Endothelial cell of umbilical vein (primary cell): ENCODE results near the gene MYADM. TPM values are rescaled to one million over a fixed set of nuclear protein-coding genes. Genes with fewer than 3 reads are reported as not detected.
A peak's percentile ranks its signal among the peaks of the same experiment; 100 is the strongest.

Source experiments
- BruUV-seq: library from RNA; stranded (reverse); fragments of 400-500 nt; replicated peaks from 2 replicates; lab custom pipeline; 2021; lab: Mats Ljungman, UMichigan
- CTCF ChIA-PET: fragments of 300-600, 350-600 bp; sonication (Branson Sonifier 250); formaldehyde crosslinking; loops from one replicate; lab custom pipeline; 2021; ENCODE audit warnings: antibody characterized with exemption, inconsistent platforms; lab: Charles Lee
- POLR2A ChIA-PET: fragments of 300-600, 350-600 bp; sonication (Branson Sonifier 250); formaldehyde crosslinking; loops from one replicate; lab custom pipeline; 2021; ENCODE audit warnings: antibody characterized with exemption, inconsistent platforms; lab: Charles Lee
- DNase-seq: peaks from one replicate; pipeline ENCODE4 v3.0.0-alpha.2; 2011; ENCODE audit warnings: low read depth, low spot score
- FAIRE-seq: peaks from 2 replicates; lab custom pipeline; 2011; peaks lifted over from hg19 to GRCh38; lab: Jason Lieb, UNC
- H2AFZ ChIP-seq: 2 replicates; pipeline ENCODE4 v1.6.0; 2012; ENCODE audit warnings: low read depth, low read length, control low read depth, inconsistent platforms
- H3K27ac ChIP-seq: 2 replicates; pipeline ENCODE4 v1.5.1; 2011; ENCODE audit warnings: low read depth, mild to moderate bottlenecking, control low read depth, low read length, moderate library complexity; ENCODE audit not compliant: insufficient read depth
- H3K27me3 ChIP-seq, 2 experiments: 2 replicates each; pipeline versions ENCODE4 v1.6.0 to v1.6.1; 2011; ENCODE audit warnings: low read length in 2 of 2, mixed read lengths in 1 of 2; ENCODE audit not compliant: control insufficient read depth in 2 of 2, insufficient read depth in 2 of 2
- H3K36me3 ChIP-seq, 2 experiments: 2 replicates in 1 of 2; 3 replicates in 1 of 2; pipeline ENCODE4 v1.5.1; 2011; ENCODE audit warnings: low read length in 2 of 2, mild to moderate bottlenecking in 1 of 2, moderate library complexity in 1 of 2; ENCODE audit not compliant: control insufficient read depth in 2 of 2, insufficient read depth in 2 of 2; ENCODE audit errors: extremely low read depth in 1 of 2
- H3K4me1 ChIP-seq: 3 replicates; pipeline ENCODE4 v1.5.1; 2011; ENCODE audit warnings: mild to moderate bottlenecking, low read length; ENCODE audit not compliant: control insufficient read depth, insufficient read depth; ENCODE audit errors: extremely low read depth
- H3K4me2 ChIP-seq: 2 replicates; pipeline ENCODE4 v1.6.1; 2011; ENCODE audit warnings: low read length, control low read depth, mixed read lengths; ENCODE audit not compliant: insufficient read depth
- H3K4me3 ChIP-seq, 3 experiments: fragments of 200-600 bp in 1 of 3; sonication (generic), shearing (Covaris generic) in 1 of 3; replicated peaks in 1 of 3; 2 replicates each; pipeline ENCODE4 v1.5.1; 2011 to 2016; ENCODE audit warnings: control low read depth in 3 of 3, low read length in 3 of 3, mild to moderate bottlenecking in 2 of 3, inconsistent platforms in 1 of 3, low read depth in 1 of 3, moderate library complexity in 1 of 3; ENCODE audit not compliant: insufficient read depth in 1 of 3
- H3K79me2 ChIP-seq: 2 replicates; pipeline ENCODE4 v1.6.0; 2012; ENCODE audit warnings: low read length, inconsistent platforms; ENCODE audit not compliant: control insufficient read depth, insufficient read depth
- H3K9ac ChIP-seq: replicated peaks from 2 replicates; pipeline ENCODE3; 2011; ENCODE audit warnings: low read length, control low read depth; ENCODE audit not compliant: insufficient read depth; ENCODE audit errors: extremely low read depth
- H3K9me1 ChIP-seq: replicated peaks from 3 replicates; pipeline ENCODE4 v1.6.0; 2011; ENCODE audit warnings: mild to moderate bottlenecking, low read length; ENCODE audit not compliant: control insufficient read depth, insufficient read depth; ENCODE audit errors: extremely low read depth
- H3K9me3 ChIP-seq: replicated peaks from 2 replicates; pipeline ENCODE4 v1.5.1; 2012; ENCODE audit warnings: low read length, inconsistent platforms; ENCODE audit not compliant: control insufficient read depth, insufficient read depth
- H4K20me1 ChIP-seq: replicated peaks from 2 replicates; pipeline ENCODE3; 2011; ENCODE audit warnings: mild to moderate bottlenecking, low read length; ENCODE audit not compliant: control insufficient read depth, insufficient read depth; ENCODE audit errors: extremely low read depth
- EZH2 ChIP-seq: IDR thresholded peaks from 2 replicates; pipeline ENCODE4 v1.6.1; 2012; ENCODE audit warnings: borderline replicate concordance, low read depth, mild to moderate bottlenecking, moderate library complexity, low read length, inconsistent platforms; ENCODE audit not compliant: severe bottlenecking
- FOS ChIP-seq: IDR thresholded peaks from 2 replicates; pipeline ENCODE4 v1.6.1; 2011; ENCODE audit warnings: mild to moderate bottlenecking, low read length, moderate library complexity, borderline replicate concordance; ENCODE audit not compliant: insufficient read depth
- GATA2 ChIP-seq: IDR thresholded peaks from 2 replicates; pipeline ENCODE4 v1.7.0; 2011; ENCODE audit warnings: low read depth, mild to moderate bottlenecking, moderate library complexity, mixed read lengths, low read length; ENCODE audit not compliant: insufficient read length, insufficient read depth
- JUN ChIP-seq: IDR thresholded peaks from 2 replicates; pipeline ENCODE4 v1.6.1; 2011; ENCODE audit warnings: borderline replicate concordance, low read depth; ENCODE audit not compliant: insufficient read length, insufficient read depth
- MAX ChIP-seq: IDR thresholded peaks from 2 replicates; pipeline ENCODE4 v1.6.1; 2011; ENCODE audit not compliant: insufficient read depth, insufficient read length
- dilution Hi-C: fragments of 300-500 bp; cut with MboI; formaldehyde crosslinking; loops from one replicate; pipeline ENCODE4 v1.15.0; 2019; ENCODE audit warnings: low sequenced_read_pairs; ENCODE audit not compliant: extremely low pct_ligation_motif_present
- intact Hi-C: fragments of 100-400 bp; cut with micrococcal nuclease; formaldehyde crosslinking; loops from one replicate; pipeline ENCODE4 v1.10.0; 2022
- polyA plus RNA-seq, 4 experiments: library from polyadenylated mRNA; depleted of rRNA in 3 of 4; stranded (reverse) in 3 of 4; unstranded in 1 of 4; fragments of >200 nt; gene quantifications; 2 replicates each; pipeline versions ENCODE4 v1.2.1 to v1.2.3, GENCODE V29; 2011 to 2012; ENCODE audit warnings: missing spikeins in 1 of 4
- total RNA-seq: library from RNA; stranded (reverse); gene quantifications from 2 replicates; pipeline ENCODE4 v1.2.3, GENCODE V29; 2021

Gene MYADM
- total and polyA plus RNA-seq, 2 donors (not counting 3 experiments of a cell fraction or from before 2014, with no cell fraction given) = 100 to 133 TPM

GRCh38 chr19:53900191-53900860, 32.6 kb downstream of the MYADM start:
- intact Hi-C loops (no loop called here), dilution Hi-C loops (no loop called here)
- H3K27me3 ChIP-seq = peaks cover 6 to 21% of the 10 kb centered on the region in 2 experiments
- H3K4me2 ChIP-seq = no peak overlapping the region
- H3K79me2 ChIP-seq = no peaks in the 10 kb centered on the region
- H3K9me3 ChIP-seq = no peaks in the 10 kb centered on the region
- no peak overlapping the region for H3K9ac ChIP-seq
- H3K4me3 ChIP-seq = no peak overlapping the region
- CTCF ChIA-PET = interaction anchor here (1.0 to 2.1 kb wide), 2 partner anchors 8 to 130 kb away, joined by 6 read pairs; no protein-coding TSS in a partner anchor
- H3K4me1 ChIP-seq = no peaks in the 10 kb centered on the region
- TF ChIP-seq JUN (no peak), GATA2 (no peak)
- FAIRE-seq (no peak), DNase-seq (no peak)
- POLR2A ChIA-PET = no interaction called here
- no peaks in the 10 kb centered on the region for H4K20me1 ChIP-seq
- no TSS peak for BruUV-seq
- H3K9me1 ChIP-seq = no peaks in the 10 kb centered on the region
- H2AFZ ChIP-seq = no peak overlapping the region
- no peak overlapping the region for H3K27ac ChIP-seq
- H3K36me3 ChIP-seq = no peaks in the 10 kb centered on the region

- Histone ChIP-seq H2AFZ (no peak overlapping the region), H3K4me1 (peaks cover under 1% of the 10 kb centered on the region), H3K27ac (no peak overlapping the region), H3K9ac (no peak overlapping the region), H3K79me2 (no peaks in the 10 kb centered on the region), H3K9me3 (no peaks in the 10 kb centered on the region), H3K4me3 (no peak overlapping the region), H3K36me3 (no peaks in the 10 kb centered on the region), H3K27me3 (peaks cover 8 to 18% of the 10 kb centered on the region in 2 experiments), H3K4me2 (no peak overlapping the region), H3K9me1 (no peaks in the 10 kb centered on the region), H4K20me1 (no peaks in the 10 kb centered on the region)
- FAIRE-seq (peak; percentile 54), DNase-seq (peak; percentile 46)
- POLR2A ChIA-PET = no interaction called here
- CTCF ChIA-PET = interaction anchor here (0.6 to 2.2 kb wide), 2 partner anchors 120 to 127 kb away, joined by 3 to 11 read pairs; no protein-coding TSS in a partner anchor
- dilution Hi-C loops (no loop called here), intact Hi-C loops (loop anchor here (1.0 kb wide), 1 partner anchor 24 kb away; no protein-coding TSS in a partner anchor)
- TF ChIP-seq FOS (no peak), MAX (no peak), EZH2 (no peak), GATA2 (no peak)
- BruUV-seq = no TSS peak
These were observed 35.5 kb downstream of the MYADM start for GRCh38 chr19:53903055-53903680.
